Liver (tissue), 3 donors: ENCODE results near the gene GNG12.

ENCODE experiments used
- FOXA1 ChIP-seq: IDR thresholded peaks from 2 replicates; pipeline ENCODE4 v1.6.1; 2016; ENCODE audit warnings: antibody characterized with exemption
- RAD21 ChIP-seq, 2 donors: IDR thresholded peaks; 2 replicates each; pipeline ENCODE4 v1.6.1; 2016; ENCODE audit warnings: antibody characterized with exemption in 2 of 2, mild to moderate bottlenecking in 2 of 2
- SP1 ChIP-seq: IDR thresholded peaks from 2 replicates; pipeline ENCODE4 v1.6.1; 2018; ENCODE audit warnings: antibody characterized with exemption, mild to moderate bottlenecking
- TAF1 ChIP-seq: conservative IDR thresholded peaks from 2 replicates; pipeline ENCODE4 v1.6.1; 2016; ENCODE audit warnings: antibody characterized with exemption, mild to moderate bottlenecking
- YY1 ChIP-seq: IDR thresholded peaks from 2 replicates; pipeline ENCODE4 v1.6.1; 2016; ENCODE audit warnings: antibody characterized with exemption, mild to moderate bottlenecking
- TF ChIP-seq, protein P1 (sequence below): fragments of 150-350 bp; IDR thresholded peaks from 2 replicates; pipeline ENCODE4 v1.5.1; 2017; ENCODE audit warnings: improper control_type of control experiment, low read depth, low read length; ENCODE audit not compliant: missing input control
- TF ChIP-seq, protein P2 (sequence below): IDR thresholded peaks from 2 replicates; pipeline ENCODE4 v1.6.1; 2016; ENCODE audit warnings: antibody characterized with exemption, mild to moderate bottlenecking
- TF ChIP-seq, protein P3 (sequence below): IDR thresholded peaks from 2 replicates; pipeline ENCODE4 v1.6.1; 2016; ENCODE audit warnings: antibody characterized with exemption
- donor health status: healthy.
- donor health status: healthy.

DNA sequence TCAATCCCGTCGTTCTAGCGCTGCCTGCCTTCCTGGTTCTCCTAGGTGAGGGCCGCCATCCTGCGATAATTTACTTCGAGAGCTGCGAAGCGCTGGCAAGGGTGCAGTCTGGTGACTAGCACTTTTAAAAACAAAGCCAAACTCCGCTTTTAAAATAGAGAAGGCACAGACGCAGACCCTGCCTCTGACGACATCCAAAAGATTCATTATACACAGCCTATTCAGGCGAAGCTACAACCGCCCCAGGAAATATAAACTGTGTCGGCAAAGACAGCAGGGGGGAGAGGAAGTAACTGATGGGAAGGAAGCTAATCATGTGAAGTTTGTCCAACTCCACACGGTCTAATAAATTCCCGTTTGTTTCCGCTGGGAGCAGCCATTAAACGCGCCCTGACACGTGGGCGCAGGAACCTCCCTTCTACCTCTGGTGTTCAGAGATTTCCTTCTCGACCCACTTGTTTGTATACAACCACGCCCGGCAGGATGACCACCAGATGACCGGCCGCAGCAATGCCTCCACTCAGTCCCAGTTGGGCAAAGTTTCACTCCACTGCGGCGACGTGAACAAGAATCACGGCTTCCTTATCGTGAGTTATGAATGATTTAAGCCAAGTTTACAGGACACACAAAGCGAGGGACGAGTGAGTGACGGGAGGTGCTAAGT is 1.3 kb downstream of the GNG12 start:
- TF ChIP-seq, protein P1, sequence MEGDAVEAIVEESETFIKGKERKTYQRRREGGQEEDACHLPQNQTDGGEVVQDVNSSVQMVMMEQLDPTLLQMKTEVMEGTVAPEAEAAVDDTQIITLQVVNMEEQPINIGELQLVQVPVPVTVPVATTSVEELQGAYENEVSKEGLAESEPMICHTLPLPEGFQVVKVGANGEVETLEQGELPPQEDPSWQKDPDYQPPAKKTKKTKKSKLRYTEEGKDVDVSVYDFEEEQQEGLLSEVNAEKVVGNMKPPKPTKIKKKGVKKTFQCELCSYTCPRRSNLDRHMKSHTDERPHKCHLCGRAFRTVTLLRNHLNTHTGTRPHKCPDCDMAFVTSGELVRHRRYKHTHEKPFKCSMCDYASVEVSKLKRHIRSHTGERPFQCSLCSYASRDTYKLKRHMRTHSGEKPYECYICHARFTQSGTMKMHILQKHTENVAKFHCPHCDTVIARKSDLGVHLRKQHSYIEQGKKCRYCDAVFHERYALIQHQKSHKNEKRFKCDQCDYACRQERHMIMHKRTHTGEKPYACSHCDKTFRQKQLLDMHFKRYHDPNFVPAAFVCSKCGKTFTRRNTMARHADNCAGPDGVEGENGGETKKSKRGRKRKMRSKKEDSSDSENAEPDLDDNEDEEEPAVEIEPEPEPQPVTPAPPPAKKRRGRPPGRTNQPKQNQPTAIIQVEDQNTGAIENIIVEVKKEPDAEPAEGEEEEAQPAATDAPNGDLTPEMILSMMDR, result no peak
- TF ChIP-seq FOXA1 (no peak), SP1 (peak; percentile 33), RAD21 (IDR thresholded peaks at IDR 0.05) (peak in 1 of 2 donors; percentile 39), YY1 (peak; percentile 97), TAF1 (peak; percentile 85)
- TF ChIP-seq, protein P2, sequence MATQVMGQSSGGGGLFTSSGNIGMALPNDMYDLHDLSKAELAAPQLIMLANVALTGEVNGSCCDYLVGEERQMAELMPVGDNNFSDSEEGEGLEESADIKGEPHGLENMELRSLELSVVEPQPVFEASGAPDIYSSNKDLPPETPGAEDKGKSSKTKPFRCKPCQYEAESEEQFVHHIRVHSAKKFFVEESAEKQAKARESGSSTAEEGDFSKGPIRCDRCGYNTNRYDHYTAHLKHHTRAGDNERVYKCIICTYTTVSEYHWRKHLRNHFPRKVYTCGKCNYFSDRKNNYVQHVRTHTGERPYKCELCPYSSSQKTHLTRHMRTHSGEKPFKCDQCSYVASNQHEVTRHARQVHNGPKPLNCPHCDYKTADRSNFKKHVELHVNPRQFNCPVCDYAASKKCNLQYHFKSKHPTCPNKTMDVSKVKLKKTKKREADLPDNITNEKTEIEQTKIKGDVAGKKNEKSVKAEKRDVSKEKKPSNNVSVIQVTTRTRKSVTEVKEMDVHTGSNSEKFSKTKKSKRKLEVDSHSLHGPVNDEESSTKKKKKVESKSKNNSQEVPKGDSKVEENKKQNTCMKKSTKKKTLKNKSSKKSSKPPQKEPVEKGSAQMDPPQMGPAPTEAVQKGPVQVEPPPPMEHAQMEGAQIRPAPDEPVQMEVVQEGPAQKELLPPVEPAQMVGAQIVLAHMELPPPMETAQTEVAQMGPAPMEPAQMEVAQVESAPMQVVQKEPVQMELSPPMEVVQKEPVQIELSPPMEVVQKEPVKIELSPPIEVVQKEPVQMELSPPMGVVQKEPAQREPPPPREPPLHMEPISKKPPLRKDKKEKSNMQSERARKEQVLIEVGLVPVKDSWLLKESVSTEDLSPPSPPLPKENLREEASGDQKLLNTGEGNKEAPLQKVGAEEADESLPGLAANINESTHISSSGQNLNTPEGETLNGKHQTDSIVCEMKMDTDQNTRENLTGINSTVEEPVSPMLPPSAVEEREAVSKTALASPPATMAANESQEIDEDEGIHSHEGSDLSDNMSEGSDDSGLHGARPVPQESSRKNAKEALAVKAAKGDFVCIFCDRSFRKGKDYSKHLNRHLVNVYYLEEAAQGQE, result peak; percentile 43
- TF ChIP-seq, protein P3, sequence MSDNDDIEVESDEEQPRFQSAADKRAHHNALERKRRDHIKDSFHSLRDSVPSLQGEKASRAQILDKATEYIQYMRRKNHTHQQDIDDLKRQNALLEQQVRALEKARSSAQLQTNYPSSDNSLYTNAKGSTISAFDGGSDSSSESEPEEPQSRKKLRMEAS, result peak; percentile 91
